Spinal cord (tissue), 10 donors: ENCODE results near the gene OR2F1. TPM values are rescaled to one million over a fixed set of nuclear protein-coding genes. Genes with fewer than 3 reads are reported as not detected.
A peak's percentile ranks its signal among the peaks of the same experiment; 100 is the strongest.

ENCODE experiments used
- DNase-seq, 6 donors: peaks; one replicate each; pipeline versions ENCODE4 v3.0.0 to v3.0.0-alpha.2; 2013 to 2015; ENCODE audit warnings: low spot score in 6 of 6, low read depth in 4 of 6
- H3K27ac ChIP-seq: one replicate; pipeline ENCODE4 v1.5.1; 2013; ENCODE audit warnings: low read depth, low read length, control low read depth
- H3K27me3 ChIP-seq: one replicate; pipeline ENCODE4 v1.6.1; 2013; ENCODE audit warnings: low read length; ENCODE audit not compliant: control insufficient read depth, insufficient read depth
- H3K36me3 ChIP-seq: one replicate; pipeline ENCODE4 v1.6.1; 2013; ENCODE audit warnings: low read length; ENCODE audit not compliant: control insufficient read depth, insufficient read depth
- H3K4me1 ChIP-seq: one replicate; pipeline ENCODE4 v1.6.1; 2013; ENCODE audit warnings: low read length; ENCODE audit not compliant: control insufficient read depth, insufficient read depth
- H3K4me3 ChIP-seq: one replicate; pipeline ENCODE4 v1.5.1; 2013; ENCODE audit warnings: low read depth, low read length, control low read depth
- H3K9me3 ChIP-seq: one replicate; pipeline ENCODE4 v1.6.1; 2013; ENCODE audit warnings: low read length; ENCODE audit not compliant: control insufficient read depth, insufficient read depth
- WGBS: methylation state at CpG from one replicate; pipeline ENCODE4 v1.1.5; 2013; ENCODE audit warnings: missing lambda C conversion rate; ENCODE audit not compliant: insufficient coverage; 5-methylcytosine and 5-hydroxymethylcytosine counted together
- polyA plus RNA-seq, 2 donors: library from polyadenylated mRNA; unstranded; fragments of 120-200 nt; gene quantifications; one replicate each; pipeline ENCODE4 v1.2.1, GENCODE V29; 2013; ENCODE audit not compliant: insufficient read length in 2 of 2
- total RNA-seq, 2 donors: library from RNA; depleted of rRNA in 1 of 2; stranded (reverse); fragments of 120-200 nt in 1 of 2; fragments of >200 nt in 1 of 2; gene quantifications; one replicate each; pipeline versions ENCODE4 v1.2.3 to v1.2.4, GENCODE V29; 2013 to 2014
- donor health status: healthy.

The OR2F1 gene
- total and polyA plus RNA-seq, 4 donors, result 0.42 TPM; not detected in 3

- H3K4me3 ChIP-seq, result no peak overlapping the region
- no CpG with 5 or more reads among the region's 1 CpG for WGBS
Measured at GRCh38 chr7:143979359-143979758, 24.7 kb downstream of the OR2F1 start.

GRCh38 chr7:143979998-143980397 is 25.4 kb downstream of the OR2F1 start:
- no peak for DNase-seq
- no peak overlapping the region for H3K27ac ChIP-seq

More at GRCh38 chr7:143979359-143979758, 24.7 kb downstream of the OR2F1 start:
- H3K36me3 ChIP-seq, result no peaks in the 10 kb centered on the region
- no peaks in the 10 kb centered on the region for H3K9me3 ChIP-seq
- no peaks in the 10 kb centered on the region for H3K27me3 ChIP-seq
- H3K27ac ChIP-seq, result no peak overlapping the region
- no peak for DNase-seq
- H3K4me1 ChIP-seq, result no peaks in the 10 kb centered on the region

GRCh38 chr7:143980746-143981510 is 26.3 kb downstream of the OR2F1 start:
- Histone ChIP-seq H3K36me3 (no peaks in the 10 kb centered on the region), H3K4me3 (no peak overlapping the region), H3K27me3 (no peaks in the 10 kb centered on the region), H3K27ac (no peak overlapping the region), H3K4me1 (no peaks in the 10 kb centered on the region), H3K9me3 (no peaks in the 10 kb centered on the region)
- WGBS, result 94% methylated on average over 9 of the region's 10 CpGs
- DNase-seq, result no peak

More at GRCh38 chr7:143979998-143980397, 25.4 kb downstream of the OR2F1 start:
- Histone ChIP-seq H3K9me3 (no peaks in the 10 kb centered on the region), H3K36me3 (no peaks in the 10 kb centered on the region), H3K4me1 (no peaks in the 10 kb centered on the region), H3K27me3 (no peaks in the 10 kb centered on the region), H3K4me3 (no peak overlapping the region)
- WGBS, result no CpG with 5 or more reads among the region's 2 CpGs

- 90% methylated on average over 2 of the region's 5 CpGs for WGBS
- Histone ChIP-seq H3K27ac (no peak overlapping the region), H3K4me3 (no peak overlapping the region), H3K4me1 (no peaks in the 10 kb centered on the region), H3K27me3 (no peaks in the 10 kb centered on the region), H3K9me3 (peaks cover 2% of the 10 kb centered on the region), H3K36me3 (no peaks in the 10 kb centered on the region)
- no peak for DNase-seq
Measured at GRCh38 chr7:143983960-143984359, 29.3 kb downstream of the OR2F1 start.

- DNase-seq, result no peak
- H3K9me3 ChIP-seq, result peaks cover 2% of the 10 kb centered on the region
- no peaks in the 10 kb centered on the region for H3K36me3 ChIP-seq
- no peaks in the 10 kb centered on the region for H3K4me1 ChIP-seq
- no peak overlapping the region for H3K27ac ChIP-seq
- H3K27me3 ChIP-seq, result no peaks in the 10 kb centered on the region
- no peak overlapping the region for H3K4me3 ChIP-seq
Measured at GRCh38 chr7:143987513-143987912, 32.9 kb downstream of the OR2F1 start.

GRCh38 chr7:143988976-143989745 is 34.5 kb downstream of the OR2F1 start:
- 75% methylated on average over 2 of the region's 5 CpGs for WGBS
- Histone ChIP-seq H3K4me1 (no peaks in the 10 kb centered on the region), H3K27me3 (no peaks in the 10 kb centered on the region), H3K36me3 (no peaks in the 10 kb centered on the region), H3K27ac (no peak overlapping the region), H3K4me3 (no peak overlapping the region), H3K9me3 (peaks cover 2% of the 10 kb centered on the region)
- peak in 1 of 6 donors; percentile 16 for DNase-seq

GRCh38 chr7:143992670-143993069 is 38.0 kb downstream of the OR2F1 start:
- Histone ChIP-seq H3K27ac (no peak overlapping the region), H3K27me3 (no peaks in the 10 kb centered on the region), H3K4me1 (no peaks in the 10 kb centered on the region), H3K4me3 (no peak overlapping the region), H3K9me3 (peaks cover 2% of the 10 kb centered on the region), H3K36me3 (no peaks in the 10 kb centered on the region)
- DNase-seq, result peak in 1 of 6 donors; percentile 2

GRCh38 chr7:143993924-143994323 is 39.3 kb downstream of the OR2F1 start:
- Histone ChIP-seq H3K4me1 (no peaks in the 10 kb centered on the region), H3K4me3 (no peak overlapping the region), H3K27me3 (no peaks in the 10 kb centered on the region), H3K9me3 (peaks cover under 1% of the 10 kb centered on the region), H3K36me3 (no peaks in the 10 kb centered on the region), H3K27ac (no peak overlapping the region)
- no peak for DNase-seq
- no CpG with 5 or more reads among the region's 3 CpGs for WGBS

GRCh38 chr7:144000020-144000419 is 45.4 kb downstream of the OR2F1 start, which contains the start of gene OR6B1:
TSS of gene OR6B1 (plus strand) at chr7:144000320. CDS start at chr7:144003997, 3,677 bp downstream.
- Histone ChIP-seq H3K9me3 (no peaks in the 10 kb centered on the region), H3K36me3 (no peaks in the 10 kb centered on the region), H3K27ac (no peak within 1 kb of the TSS), H3K27me3 (no peaks in the 10 kb centered on the region), H3K4me1 (no peaks in the 10 kb centered on the region), H3K4me3 (no peak within 1 kb of the TSS)
- 94% methylated on average over 2 of the region's 4 CpGs for WGBS
- no peak for DNase-seq

GRCh38 chr7:144001543-144001942 is 46.9 kb downstream of the OR2F1 start:
- Histone ChIP-seq H3K27ac (no peak overlapping the region), H3K36me3 (no peaks in the 10 kb centered on the region), H3K9me3 (no peaks in the 10 kb centered on the region), H3K27me3 (no peaks in the 10 kb centered on the region), H3K4me3 (no peak overlapping the region), H3K4me1 (no peaks in the 10 kb centered on the region)
- 50% methylated on average over 1 of the region's 3 CpGs for WGBS
- DNase-seq, result no peak
